ENCODE measurements around the gene MERTK. TPM values are rescaled to one million over a fixed set of nuclear protein-coding genes. Genes with fewer than 3 reads are reported as not detected.

The MERTK gene
- polyA plus RNA-seq, 1 donor, result 22.9 TPM

DNA sequence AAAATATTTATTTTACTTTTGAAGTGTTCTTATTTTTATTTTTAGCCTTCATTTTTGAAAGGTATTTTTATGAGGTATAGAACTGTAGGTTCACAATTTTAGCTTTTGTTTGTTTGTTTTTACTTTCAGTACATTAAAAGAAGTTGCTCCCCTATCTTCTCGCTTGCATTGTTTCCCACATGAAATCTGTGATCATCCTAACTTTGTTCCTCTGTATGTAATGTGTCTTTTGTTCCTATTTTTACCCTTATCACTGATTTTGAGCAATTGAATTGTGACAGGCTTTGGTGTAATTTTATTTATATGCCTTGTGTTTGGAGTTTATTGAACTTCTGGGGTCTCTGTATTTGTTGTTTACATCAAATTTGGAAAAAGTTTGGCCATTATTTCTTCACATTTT is 78.8 kb downstream of the MERTK start:
- no peak for DNase-seq

DNA sequence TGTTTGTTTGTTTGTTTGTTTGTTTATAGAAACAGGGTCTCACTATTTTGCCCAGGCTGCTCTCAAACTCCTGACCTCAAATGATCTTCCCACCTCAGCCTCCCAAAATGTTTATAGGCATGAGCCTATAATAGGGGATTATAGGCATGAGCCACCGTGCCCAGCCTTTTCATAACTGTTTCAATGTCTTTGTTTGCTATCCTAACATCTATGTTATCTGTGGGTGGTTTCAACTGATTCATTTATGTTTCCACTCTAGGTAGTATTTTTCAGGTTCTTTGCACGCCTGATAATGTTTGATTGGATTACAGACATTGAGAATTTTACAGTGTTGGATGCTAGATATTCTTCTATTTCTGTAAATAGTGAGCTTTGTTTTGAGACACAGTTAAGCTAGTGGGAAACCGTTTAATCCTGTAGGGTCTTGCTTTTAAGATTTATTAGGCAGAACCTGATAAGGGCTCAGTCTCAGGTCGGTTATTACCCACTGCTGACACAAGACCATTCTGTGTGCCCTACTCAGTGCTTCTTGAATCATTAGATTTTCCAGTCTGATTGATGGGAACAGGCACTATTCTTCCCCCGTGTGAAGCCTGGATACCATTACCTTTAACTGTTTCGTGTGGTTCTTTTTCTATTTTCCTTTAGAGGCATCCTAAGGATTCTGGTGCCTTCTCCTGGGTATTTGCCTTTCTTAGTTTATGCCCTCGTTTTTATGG is 80.2 kb downstream of the MERTK start:
- DNase-seq, result no peak

DNA sequence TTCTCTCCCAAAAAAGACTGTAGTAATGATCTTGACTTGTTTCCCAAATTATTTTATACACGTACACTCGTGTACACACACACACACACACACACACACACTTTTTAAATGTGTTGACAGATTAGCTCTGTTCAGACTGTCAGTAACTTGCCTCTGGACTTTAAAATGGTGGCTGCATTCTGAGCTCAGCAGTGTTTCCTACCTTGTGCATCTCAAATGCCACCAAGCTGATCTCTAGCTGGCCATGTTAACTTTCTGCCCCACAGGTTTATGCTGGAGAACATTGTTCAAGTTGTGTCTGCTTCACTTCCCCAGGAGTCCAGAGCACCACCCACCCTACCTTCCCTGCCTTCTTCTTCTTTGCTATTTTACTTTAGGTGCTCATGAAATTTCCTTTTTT is 83.3 kb downstream of the MERTK start:
- DNase-seq, result no peak

DNA sequence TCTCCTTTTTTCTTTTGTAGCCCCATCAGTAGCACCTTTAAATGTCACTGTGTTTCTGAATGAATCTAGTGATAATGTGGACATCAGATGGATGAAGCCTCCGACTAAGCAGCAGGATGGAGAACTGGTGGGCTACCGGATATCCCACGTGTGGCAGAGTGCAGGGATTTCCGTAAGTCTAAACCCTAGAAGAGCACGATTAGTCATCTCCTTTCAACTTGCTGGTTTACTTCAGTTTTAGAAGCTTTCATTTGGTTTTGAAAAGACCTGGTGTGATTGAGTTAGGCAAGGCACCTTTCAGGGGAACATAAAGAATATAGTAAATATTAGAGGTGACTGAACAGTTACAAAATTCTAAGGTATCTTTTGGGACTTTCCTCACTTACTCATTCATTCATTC is 84.4 kb downstream of the MERTK start:
- no peak for DNase-seq

DNA sequence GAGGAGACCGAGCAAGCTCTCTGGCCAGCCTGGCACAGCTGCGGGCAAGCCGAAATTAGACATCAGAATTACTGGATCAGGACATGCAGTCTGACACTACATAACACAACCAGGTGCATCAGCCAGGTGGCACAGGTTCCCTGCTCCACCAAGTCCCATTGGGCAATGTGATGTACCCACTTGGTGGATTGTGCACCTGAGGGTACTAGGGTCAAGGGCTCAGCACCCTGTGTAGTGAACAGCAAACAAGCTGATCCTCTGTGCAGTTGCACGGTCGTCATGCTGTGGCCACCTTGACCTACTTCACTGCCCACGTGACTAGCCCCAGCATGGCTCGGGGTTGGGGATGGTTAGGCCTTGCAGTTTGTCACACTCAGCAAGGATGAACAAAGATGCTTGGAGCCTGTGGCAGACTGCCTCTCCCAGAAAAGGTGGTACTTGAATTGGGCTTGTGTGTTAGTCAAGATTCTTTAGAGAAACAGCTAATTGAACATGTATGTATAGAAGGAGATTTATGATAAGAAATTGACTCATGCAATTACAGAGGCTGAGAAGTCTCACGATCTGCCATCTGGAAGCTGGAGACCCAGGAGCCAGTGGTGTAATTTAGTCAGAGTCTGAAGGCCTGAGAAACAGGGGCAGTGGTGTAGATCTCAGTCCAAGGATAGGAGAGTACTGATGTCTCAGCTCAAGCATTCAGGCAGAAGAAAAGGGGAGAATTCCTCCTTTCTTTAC is 85.2 kb downstream of the MERTK start:
- no peak for DNase-seq

DNA sequence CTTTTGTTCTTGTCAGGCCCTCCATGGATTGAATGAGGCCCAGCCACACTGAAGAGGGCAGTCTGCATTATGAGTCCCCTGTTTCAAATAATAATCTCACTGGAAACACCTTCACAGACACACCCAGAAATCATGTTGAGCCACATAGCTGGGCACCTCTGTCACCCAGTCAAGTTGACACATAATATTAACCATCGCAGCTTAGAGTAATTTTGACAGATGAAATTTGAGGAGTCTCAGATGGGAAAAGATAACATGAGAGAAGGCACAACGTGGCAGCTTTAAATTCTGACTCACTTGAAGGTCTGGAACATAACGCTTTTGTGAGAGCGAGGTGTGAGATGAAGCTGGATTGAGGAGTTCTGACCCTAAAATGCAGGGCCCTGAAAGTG is 85.8 kb downstream of the MERTK start:
- DNase-seq, result no peak

DNA sequence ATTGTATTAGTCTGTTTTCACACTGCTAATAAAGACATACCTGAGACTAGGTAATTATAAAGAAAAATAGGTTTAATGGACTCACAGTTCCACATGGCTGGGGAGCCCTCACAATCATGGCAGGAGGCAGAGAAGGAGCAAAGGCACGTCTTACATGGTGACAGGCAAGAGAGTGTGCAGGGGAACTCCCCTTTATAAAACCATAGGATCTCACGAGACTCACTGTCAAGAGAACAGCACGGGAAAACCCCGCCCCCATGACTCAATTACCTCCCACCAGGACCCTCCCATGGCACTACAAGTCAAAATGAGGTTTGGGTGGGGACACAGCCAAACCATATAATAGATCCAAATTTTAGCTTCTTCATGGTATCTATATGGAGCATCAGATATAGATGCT is 87.1 kb downstream of the MERTK start:
- DNase-seq, result no peak

DNA sequence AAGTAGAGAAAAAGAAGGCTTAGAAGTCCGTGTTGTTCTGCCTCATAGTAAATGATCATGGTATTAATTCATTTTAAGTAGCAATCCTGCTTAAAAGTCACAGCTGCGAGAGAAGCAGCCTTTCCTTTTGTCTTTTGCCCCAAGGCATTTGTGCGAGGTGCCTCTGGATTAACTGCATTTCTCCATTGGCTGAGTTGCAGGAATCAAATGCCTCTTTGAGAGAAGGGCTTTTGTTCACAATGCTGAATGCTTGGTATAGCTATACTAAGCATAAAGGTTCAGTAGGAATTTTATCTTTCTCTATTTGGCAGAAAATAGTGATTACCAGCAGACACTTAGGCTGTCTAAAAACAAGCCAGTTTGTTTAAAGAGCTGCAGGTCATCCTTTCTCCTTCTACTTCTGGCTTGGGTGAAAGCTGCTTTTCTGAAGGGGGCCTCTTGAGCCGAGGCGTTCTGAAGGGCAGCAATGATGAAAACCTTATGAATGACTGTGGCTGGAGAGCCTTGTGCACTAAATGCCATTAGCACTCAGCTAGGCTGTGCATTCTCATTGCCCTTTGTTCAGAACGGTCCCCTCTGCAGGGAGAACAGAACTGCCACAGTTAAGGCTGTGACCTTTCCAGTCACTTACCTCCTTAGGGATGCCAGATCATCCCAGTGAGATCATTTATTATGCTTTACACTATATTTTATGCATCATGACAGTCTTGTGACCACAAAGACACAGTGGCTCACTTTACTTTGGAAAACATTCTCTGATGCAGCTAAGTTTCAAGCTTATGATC is 87.9 kb downstream of the MERTK start:
- no peak for DNase-seq

DNA sequence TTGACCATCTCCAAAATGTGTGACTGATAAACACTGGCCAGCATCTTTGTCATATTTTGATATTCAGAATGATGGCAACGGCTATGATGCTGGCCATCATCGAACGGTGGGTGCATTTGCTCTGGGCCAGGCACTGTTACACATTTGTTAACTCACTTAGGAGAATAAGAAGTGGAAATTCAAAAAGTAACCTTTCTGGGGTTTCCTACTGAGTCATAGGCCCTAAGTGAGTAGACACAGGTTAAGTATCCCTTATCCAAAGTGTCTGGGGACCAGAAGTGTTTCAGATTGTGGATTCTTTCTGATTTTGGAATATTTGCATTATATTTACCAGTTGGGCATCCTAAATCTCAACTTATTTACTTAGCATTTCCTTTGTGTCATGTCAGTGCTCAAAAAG is 92.0 kb downstream of the MERTK start:
- DNase-seq, result no peak

DNA sequence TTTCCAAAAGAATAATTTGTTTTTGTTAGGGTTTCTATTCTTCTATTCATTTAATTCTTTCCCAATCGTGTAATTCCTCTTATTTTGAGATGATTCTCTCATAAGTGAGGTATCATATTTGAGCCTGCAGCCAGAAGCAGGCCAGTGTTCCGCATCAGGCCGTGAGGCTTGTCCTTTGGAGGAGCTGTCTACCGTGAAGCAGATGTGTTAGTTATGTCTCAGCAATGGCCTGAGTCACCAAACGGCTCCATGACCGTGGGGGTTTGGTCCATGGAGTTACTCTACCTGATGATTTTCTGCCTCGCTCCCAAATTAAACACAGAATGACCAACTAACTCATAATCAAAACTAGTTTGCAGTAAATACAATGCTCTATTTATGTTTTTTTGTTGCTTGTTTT is 92.4 kb downstream of the MERTK start:
- DNase-seq, result no peak

DNA sequence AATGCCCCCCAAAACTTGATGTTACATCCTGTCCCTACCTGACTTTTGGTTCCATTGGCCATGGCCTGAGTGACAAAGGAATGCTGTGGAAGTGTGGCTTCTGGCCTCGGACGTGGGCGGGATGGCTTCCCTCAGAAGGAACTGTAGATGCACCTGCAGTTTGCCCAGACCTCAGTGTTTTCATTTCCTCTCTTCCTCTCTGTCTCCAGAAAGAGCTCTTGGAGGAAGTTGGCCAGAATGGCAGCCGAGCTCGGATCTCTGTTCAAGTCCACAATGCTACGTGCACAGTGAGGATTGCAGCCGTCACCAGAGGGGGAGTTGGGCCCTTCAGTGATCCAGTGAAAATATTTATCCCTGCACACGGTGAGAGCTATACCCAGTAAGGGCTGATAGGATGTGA is 95.6 kb downstream of the MERTK start:
- DNase-seq, result no peak

DNA sequence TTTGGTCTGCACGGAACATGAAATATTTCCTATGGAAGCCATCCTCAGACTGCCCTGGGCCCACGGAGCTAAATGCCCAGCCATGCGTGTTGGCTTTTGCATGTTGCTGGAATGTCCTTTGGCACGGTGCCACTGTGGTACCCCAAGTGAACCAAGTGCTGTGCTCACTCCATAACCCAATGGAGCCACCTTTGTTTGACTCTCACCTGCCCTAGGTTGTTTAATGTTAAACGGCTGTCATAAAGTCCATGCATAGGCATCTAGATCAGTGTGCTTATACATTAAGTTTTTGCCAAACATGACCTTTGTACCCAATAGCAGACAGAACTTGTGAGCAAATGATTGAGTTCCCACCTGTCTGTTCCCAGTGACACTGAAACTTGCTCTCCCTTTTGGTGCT is 96.7 kb downstream of the MERTK start:
- no peak for DNase-seq

DNA sequence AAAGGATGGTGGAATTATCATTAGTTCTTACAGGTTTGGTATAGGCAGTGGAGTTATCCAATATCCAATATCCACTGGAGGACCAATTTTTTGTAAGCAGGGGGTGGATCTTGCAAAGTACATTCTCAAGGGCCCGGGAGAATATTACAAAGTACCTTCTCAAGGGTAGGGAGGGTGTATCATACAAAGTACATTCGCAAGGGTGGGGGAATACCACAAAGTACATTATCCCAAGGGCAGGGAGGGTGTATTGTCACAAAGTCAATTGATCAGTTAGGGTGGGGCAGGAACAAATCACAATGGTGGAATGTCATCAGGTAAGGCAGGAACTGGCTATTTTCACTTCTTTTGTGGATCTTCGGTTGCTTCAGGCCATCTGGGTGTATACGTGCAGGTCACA is 101.4 kb downstream of the MERTK start:
- no peak for DNase-seq

DNA sequence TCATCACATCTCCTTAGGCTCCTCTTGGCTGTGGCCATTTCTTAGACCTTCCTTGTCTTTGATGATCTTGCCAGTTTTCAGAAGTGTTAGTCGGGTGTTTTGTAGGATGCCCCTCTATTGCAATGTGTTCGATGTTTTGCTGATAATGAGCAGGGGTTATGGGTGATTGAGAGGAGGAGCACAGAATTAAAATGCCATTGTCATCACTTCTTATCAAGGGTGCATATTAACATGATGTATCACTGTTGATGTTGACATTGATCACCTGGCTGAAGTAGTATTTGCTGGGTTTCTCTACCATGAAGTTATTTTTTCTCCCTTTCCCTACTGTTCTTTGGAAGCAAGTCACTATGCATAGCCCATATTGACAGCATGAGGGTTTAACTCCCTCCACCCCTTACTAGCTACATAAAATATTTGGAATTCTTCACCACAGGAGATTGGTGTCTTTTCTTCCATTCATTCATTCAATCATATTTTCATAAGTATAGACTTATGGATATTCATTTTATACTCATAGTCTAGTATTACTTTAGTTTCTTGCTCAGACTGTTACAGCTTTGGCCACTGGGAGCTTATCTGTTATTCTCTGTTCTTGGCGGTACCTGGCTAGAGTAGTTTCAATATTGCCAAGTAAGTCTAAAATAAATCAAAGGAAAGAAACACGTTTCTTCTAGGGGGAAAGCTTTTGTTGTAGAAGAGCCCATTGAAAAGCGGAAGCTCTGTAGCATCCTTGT is 102.2 kb downstream of the MERTK start:
- no peak for DNase-seq

DNA sequence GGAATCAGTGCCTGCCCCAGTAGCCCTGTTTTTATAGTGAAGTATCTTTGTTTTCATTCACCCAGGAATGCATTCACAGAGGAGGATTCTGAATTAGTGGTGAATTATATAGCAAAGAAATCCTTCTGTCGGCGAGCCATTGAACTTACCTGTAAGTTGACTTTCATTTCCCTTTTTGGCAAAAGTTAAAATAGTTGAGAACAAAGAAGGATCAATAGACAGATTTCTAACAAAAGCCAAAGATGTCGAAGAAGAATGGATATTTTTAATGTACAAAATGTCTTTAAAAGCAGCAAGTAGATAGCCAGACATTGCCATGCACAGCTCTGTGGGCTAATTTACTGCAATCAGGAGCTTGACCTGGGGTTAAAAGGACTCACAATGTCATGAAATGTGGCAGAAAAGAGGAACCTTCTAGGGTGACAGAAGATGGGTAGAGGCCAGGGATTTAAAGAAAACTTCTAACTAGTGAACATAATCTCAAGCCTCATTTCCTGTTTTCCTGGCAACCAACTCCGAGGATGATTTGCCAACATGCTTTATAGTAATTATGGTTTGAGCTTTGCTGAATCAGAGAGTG is 102.8 kb downstream of the MERTK start:
- no peak for DNase-seq

DNA sequence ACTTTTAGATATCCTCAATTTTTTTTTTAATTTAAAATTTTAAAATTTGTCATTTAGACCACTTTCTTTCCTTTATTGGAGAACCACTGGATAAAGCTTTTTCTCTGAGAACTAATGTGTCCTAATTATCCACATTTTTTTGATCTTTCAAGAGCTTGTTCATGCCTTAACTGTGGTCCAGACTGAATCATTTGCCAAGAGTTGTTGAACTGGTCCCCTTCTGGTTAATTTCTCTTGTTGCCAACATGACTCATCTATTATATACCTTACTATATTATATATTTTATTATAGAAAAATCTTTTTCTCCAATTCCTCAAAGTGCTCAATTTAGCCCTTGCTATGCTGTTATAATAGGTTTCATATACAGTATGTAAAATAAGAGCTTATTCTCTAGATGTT is 103.5 kb downstream of the MERTK start:
- no peak for DNase-seq

DNA sequence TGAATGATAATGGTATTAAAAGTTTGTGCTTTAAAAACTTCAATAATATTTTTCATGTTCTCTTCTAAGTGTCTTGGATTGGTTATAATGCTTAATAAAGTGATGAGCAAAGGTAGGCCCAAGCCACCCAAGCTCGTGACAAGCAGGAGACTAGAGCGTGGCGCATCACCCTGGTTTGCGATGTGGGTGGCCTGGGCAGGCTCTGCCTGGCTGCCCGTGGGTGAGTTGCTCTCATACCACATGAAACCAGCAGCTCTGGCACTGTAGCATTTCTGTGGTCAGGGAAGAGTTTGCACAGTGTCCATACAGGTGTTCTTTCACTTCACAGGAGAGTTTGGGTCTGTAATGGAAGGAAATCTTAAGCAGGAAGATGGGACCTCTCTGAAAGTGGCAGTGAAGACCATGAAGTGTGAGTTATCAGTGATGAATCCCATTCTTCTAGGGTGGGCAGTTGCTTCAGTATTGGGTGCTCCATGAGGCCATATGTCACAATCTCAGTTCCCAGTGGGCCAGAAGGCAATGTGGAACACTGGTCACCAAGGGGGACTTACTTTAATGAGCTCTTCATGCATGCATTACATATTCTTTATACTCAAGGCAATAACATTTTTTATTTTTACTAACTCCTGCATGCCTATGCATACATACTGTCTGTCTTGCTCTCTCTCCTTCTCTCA is 105.3 kb downstream of the MERTK start:
- DNase-seq, result no peak

DNA sequence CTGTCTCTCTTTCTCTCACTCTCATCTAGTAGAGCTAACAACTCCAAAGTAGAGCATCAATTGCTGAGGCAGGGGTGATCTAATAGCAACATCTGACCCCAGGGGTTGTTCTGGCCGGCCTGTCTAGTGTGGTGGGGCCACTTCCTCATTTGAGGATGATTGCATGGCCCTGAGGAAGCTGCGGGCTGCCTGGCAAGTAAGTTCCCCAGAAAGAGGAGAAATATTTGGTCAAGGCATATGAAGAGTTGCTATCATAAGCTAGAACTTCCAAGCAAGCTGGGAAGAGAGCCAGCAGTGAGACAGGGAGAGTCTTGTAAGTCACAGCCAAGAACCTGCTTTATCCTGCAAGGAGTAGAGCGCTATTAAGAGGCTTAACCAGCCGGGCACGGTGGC is 105.8 kb downstream of the MERTK start:
- DNase-seq, result no peak

DNA sequence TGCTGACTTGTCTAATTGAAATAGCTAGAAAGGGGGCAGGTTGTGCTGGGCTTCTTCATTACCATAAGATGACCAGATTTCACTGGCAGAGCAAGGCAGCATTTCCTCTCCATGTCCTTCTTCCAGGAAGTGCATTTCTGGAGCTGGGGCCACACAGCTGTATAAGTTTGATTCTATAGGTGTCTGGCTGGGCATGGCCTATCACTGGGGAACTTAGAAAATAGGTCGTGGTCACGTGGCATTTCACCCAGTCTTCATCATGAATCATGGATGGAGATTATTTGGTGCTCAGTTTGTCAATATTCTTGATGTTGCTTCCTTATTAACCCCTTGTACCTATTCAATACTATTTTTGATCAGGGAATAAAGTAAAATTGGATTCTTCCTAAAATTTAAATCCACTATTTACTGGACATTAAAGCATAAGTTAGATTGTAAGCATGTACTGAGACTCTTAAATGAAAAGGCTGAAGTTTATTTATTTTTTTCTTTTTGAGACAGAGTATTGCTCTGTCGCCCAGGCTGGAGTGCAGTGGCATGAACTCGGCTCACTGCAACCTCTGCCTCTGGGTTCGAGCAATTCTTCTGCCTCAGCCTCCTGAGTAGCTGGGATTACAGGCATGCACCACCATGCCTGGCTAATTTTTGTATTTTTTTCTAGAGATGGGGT is 107.1 kb downstream of the MERTK start:
- DNase-seq, result no peak

DNA sequence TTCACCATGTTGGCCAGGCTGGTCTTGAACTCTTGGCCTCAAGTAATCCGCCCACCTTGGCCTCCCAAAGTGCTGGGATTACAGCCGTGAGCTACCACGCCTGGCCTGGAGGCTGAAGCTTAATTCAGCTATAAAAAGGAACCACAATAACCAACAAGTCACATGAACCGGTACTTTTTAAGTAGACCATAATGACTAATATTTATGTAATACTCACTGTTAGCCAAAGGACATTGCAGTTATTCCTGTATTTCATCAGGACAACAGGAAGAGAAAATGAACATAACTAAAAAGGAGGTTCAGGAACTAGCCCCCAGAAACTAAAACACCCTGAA is 107.6 kb downstream of the MERTK start:
- no peak for DNase-seq

DNA sequence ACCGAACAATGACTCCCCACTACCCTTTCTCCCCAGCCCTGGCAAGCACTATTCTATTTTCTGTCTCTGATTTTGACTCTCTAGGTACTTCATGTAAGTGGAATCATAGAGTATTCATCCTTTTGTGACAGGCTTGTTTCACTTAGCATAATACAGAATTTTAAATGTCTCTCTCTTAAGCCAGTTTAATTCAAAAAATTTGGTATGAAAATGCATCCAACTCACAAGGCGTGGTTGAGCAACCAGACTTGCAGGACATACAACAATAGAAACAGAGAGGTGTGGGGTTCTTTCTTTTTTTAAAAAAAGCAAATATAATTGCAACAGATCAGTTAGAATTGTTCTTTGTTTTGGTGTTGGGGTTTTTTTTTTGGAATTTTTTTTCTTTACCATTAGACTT is 109.1 kb downstream of the MERTK start:
- no peak for DNase-seq

Measured in left kidney (tissue), 2 donors.